ENCODE results near the gene PRMT1.

The PRMT1 gene

DNA sequence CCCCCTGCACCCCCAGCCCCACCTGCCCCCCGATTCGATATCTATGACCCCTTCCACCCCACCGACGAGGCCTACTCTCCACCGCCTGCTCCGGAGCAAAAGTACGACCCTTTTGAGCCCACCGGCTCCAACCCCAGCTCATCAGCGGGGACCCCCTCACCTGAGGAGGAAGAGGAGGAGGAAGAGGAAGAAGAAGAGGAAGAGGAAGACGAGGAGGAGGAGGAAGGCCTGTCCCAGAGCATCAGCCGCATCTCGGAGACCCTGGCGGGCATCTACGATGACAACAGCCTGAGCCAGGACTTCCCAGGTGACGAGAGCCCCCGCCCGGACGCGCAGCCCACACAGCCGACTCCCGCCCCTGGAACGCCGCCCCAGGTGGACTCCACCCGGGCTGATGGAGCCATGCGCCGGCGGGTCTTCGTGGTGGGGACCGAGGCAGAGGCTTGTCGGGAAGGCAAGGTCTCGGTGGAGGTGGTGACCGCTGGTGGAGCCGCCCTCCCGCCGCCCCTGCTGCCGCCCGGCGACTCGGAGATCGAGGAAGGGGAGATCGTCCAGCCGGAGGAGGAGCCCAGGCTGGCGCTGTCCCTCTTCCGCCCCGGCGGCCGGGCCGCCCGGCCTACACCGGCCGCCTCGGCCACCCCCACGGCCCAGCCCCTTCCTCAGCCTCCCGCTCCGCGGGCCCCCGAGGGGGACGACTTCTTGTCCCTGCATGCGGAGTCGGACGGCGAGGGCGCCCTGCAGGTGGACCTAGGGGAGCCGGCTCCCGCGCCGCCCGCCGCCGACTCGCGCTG lies 25.8 kb upstream of the PRMT1 start:
- DNase-seq (ENCODE audit: low spot score) = no peak

DNA sequence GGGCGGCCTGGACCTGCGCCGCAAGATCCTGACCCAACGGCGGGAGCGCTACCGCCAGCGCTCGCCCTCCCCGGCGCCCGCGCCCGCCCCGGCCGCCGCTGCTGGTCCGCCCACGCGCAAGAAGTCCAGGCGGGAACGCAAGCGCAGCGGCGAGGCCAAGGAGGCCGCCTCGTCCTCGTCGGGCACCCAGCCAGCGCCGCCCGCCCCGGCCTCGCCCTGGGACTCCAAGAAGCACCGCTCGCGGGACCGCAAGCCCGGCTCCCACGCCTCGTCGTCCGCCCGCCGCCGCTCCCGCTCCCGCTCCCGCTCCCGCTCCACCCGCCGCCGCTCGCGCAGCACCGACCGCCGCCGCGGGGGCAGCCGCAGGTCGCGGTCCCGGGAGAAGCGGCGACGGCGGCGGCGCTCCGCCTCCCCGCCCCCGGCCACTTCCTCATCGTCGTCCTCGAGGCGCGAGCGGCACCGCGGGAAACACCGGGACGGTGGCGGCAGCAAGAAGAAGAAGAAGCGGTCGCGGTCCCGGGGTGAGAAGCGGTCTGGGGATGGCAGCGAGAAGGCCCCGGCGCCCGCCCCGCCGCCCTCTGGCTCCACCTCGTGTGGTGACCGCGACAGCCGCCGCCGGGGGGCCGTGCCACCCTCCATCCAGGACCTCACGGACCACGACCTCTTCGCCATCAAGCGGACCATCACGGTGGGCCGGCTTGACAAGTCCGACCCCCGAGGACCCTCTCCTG lies 25.1 kb upstream of the PRMT1 start:
- no peak for DNase-seq (ENCODE audit: low spot score)

GRCh38 chr19:49652551-49653465 lies 24.3 kb upstream of the PRMT1 start:
- no peak for DNase-seq (ENCODE audit: low spot score)

DNA sequence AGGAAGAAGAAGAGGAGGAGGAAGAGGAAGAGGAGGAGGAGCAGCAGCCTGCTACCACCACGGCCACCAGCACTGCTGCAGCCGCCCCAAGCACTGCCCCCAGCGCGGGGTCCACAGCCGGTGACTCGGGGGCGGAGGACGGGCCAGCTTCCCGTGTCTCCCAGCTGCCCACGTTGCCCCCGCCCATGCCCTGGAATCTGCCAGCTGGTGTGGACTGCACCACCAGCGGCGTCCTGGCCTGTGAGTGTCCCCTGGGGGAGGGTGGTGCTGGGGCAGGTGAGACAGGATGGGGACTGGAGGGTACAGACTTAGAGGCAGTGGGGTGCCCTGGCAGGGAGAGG lies 23.6 kb upstream of the PRMT1 start:
- DNase-seq (ENCODE audit: low spot score) = no peak

GRCh38 chr19:49654581-49654980 lies 22.5 kb upstream of the PRMT1 start:
- DNase-seq (ENCODE audit: low spot score) = no peak

DNA sequence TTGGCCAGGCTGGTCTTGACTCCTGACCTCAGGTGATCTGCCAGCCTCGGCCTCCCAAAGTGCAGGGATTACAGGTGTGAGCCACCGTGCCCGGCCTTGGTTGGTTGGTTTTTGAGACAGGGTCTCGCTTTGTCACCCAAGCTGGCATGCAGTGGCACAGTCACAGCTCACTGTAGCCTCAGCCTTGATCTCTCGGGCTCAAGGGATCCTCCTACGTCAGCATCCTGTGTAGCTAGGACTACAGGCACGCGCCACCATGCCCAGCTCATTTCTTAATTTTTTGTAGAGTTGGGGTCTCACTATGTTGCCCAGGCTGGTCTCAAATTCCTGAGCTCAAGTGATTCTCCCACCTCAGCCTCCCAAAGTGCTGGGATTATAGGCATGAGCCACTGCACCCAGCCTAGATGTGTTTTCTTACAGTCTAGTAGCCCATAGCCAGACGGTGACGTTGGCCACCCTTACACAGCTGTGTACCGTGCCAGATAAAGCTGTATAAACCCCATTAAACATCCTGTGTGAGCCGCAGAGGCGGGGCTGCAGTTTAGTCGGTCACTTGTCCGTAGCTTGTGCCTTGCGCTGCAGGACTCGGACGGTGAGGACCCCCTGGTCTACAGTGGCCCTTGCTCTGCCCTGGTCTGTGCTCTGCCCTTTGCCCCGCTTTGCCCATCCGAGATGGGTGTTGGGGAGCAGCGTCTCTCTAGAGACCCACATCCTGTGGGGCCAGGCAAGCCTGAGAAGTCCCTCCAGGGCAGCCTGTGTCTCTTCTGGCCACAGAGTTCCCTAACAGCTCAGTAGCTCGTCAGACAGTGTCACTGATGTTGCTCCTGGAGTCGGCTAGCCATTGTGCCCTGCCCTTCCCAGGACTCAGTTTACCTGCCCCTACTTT lies 21.3 kb upstream of the PRMT1 start:
- DNase-seq (ENCODE audit: low spot score) = no peak

GRCh38 chr19:49656456-49657109 lies 20.5 kb upstream of the PRMT1 start:
- no peak for DNase-seq (ENCODE audit: low spot score)

- no peak for DNase-seq (ENCODE audit: low spot score)
These were observed 19.5 kb upstream of the PRMT1 start for GRCh38 chr19:49657493-49658138.

- no peak for DNase-seq (ENCODE audit: low spot score)
These were observed 18.9 kb upstream of the PRMT1 start for GRCh38 chr19:49658139-49658517.

DNA sequence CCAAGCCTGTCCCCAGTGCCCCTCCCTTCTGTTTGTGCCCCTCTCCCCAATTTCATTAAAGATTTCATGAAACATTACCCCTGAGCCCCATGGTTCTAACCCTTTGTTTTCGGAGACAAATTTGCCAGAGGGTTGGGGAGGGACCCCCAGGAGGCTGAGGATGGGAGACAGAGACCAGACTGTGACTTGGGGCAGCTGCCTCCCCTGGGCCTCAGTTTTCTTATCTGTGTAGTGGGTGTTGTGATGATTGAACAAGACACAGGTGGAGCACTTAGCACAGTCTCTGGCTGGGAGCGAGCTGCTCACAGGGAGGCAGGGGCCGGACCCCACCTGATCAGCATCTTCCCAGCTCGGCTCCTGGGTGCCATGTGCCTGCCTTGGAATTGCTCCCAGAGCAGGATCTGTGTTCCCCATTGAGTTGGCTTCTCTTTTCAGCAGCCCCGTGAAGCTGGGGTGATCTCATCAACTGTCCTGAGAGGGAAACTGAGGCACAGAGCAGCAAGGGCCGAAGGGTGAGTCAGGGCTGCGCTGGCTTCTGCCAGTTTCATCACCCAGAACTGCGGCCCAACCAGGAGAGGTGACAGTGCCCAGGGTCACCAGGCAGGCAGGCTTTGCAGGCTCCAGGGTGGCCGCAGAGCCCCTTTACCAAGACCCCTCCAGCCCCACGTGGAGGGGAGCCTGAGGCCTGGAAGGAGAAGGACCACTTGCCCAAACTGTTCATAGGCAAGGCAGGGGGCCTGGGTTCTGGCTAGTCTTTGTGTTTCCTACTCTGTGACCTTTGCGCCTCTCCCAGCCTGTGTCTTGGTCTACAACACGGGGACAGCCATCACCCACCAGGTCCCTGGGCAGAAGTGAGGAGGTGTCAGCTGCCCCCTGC lies 18.3 kb upstream of the PRMT1 start:
- no peak for DNase-seq (ENCODE audit: low spot score)

- DNase-seq (ENCODE audit: low spot score) = no peak
These were observed 16.6 kb upstream of the PRMT1 start for GRCh38 chr19:49660338-49660961.

DNA sequence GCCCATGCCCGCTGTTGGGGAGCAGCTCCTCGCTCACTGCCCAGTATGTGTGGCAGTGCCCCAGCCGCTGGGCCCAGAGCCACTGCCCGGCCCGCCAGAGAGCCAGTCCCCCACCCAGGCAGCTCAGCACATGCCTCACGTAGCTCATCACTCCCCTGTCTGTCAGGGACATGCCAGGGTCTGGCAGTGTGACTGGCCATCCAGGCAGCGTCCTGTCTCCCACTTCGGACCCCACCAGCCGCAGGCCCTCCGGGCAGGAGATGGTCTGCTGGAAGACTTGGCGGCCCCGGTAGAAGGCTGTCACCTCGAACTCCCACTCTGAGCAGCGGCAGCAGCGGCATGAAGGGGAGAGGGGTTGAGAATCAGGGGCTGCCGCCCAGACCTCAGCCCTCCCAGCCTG lies 15.1 kb upstream of the PRMT1 start:
- DNase-seq (ENCODE audit: low spot score) = no peak

- no peak for DNase-seq (ENCODE audit: low spot score)
These were observed 13.8 kb upstream of the PRMT1 start for GRCh38 chr19:49663224-49663623.

DNA sequence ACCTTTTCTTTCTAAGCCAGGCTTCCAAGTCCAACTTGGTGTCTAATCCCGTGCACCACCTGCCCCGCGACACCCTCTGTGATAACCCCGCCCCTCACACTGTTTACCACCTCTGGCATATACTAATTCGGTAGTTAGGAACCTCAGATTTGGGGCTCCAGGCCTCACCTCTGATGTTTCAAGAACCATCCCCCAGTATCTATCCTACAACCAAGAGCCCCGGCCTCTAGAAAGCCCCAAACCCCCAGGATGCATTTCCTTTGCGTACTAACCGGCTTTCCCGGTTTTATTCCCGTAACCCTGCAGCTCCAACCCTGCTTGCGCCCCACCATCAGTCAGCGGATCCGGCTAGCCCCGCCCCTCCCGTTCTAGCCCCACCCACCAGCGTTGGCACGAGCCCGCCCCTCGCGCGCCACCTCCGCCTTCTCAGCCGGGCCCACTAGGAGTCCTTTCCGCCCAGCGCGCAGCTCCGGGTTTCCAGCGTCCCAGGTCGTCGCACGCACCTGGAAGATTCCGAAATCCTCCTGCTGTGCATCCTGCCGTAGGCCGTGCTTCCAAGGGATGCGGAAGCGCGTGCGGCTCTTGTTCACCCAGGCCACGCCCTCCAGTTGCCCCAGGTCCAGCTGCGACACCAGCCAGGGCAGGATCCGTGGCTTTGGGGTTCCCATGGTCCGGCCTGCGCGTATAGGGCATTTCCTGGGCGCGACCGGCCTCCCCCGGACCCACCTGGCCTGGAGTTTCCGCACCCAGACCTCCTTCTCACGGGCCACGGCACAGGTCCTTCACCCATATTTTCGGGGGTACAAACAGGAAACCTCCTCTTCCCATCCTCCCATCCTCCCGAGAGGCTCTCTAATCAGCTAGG lies 12.7 kb upstream of the PRMT1 start:
- DNase-seq (ENCODE audit: low spot score) = peak; percentile 95

GRCh38 chr19:49665036-49665350 lies 12.1 kb upstream of the PRMT1 start:
- no peak for DNase-seq (ENCODE audit: low spot score)

DNA sequence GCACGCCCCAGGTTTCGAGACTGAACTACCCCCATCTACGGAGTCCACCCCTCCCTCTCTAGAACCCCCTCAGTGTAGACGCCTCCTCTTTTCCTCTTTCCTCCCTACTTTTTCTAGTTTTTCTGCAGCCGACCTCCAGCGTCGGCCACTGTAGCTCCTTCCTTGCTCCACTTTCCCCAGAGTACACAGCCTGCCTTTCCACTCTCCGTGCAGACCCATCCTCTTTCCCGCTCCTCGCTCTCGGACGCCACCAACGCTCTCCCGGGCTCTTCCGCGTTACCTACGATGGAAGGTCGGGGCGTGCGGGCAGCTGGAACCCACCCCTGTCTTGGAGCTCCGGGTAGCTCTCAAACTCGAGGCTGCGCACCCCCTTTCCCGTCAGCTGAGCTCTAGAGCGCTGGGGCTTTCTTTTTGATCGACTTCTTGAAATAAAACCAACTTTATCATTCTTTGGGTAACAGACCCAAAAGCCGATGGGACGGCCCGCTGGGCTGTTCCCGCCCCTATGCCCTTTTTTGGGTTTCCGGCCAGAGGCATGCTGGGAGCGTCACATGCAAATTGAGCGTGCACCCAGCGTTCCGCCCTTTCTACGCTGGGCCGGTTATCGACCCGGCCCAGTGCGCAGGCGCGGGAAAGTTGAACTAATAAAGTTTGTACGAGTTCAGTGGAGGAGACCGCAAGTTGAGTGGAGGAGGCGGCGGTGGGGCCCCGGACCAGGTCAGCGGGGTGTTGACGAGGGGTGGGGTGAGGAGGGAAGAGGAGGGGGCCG lies 11.5 kb upstream of the PRMT1 start, which contains the start of the genes BCL2L12 and IRF3:
Gene BCL2L12, plus strand, starts transcription at position 583 of the 769 bp plus-strand sequence. CDS start 760 bp downstream, outside the sequence.
Gene IRF3, minus strand, starts transcription at position 507 of the 769 bp plus-strand sequence. CDS start 1,019 bp downstream, outside the sequence.
- peak; percentile 98 for DNase-seq (ENCODE audit: low spot score)

DNA sequence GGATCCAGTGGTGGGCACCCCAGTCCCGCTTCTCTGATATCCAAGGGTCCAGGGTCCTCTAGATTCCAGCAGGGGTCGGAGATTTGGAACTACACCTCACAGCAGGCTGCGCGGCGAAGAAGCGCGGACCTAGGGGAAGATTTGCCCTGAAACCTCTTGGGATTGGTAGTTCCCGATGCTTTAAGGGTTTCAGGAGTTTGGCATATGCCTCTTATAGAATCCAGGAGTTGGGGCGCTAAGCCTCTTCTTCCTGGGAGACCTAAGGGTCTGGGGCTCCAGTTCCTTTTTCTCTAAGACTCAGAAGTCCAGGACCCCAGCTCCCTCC lies 11.0 kb upstream of the PRMT1 start:
- no peak for DNase-seq (ENCODE audit: low spot score)

All from ecto neural progenitor cell (in vitro differentiated cells).